Measurements from ENCODE around the gene PIK3R6. TPM values are rescaled to one million over a fixed set of nuclear protein-coding genes. Genes with fewer than 3 reads are reported as not detected.
A peak's percentile ranks its signal among the peaks of the same experiment; 100 is the strongest.

Gene PIK3R6
- total RNA-seq, 1 donor from 2014 or later, result 0.48 TPM

DNA sequence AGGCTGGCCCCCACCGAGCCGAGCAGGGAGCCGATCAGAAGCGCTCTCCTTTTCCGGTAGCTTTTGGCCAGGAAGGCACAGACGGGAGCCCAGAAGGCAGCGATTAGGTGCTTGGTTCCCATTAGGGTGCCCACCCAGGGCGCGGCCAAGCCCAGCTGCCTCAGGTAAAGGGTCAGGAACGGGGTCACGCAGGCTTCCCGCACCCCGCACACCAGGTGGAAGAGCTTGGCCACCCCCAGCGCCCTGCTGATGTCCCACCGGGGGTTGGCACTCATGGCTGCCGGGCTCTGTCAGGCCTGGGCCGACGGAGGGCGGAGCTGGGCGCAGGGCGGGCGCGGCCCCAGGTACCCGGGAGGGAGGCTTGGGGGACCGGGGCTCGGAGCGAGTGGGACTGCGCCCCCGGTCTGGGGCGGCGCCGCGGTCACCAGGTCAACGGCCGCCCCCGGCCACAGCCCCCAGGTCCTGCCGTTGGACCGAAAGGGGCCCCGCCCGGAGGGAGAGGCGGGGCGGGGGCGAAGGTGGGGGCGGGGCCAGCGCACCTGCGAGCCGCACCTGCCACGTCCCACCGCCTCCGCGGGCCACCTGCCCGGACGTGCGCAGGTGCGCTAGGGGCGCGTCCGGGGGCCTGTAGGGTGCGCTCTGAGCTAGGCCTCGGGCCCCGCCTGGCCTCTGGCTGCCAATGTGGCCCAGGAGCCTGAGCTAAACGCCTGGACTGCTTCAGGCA, 68.5 kb downstream of the PIK3R6 start, which contains the start of gene MFSD6L:
TSS of gene MFSD6L (minus strand) at position 520 of the 724 bp plus-strand sequence. CDS start at position 275, 245 bp downstream.
- DNase-seq (ENCODE audit: low spot score), result peak; percentile 21

GRCh38 chr17:8798176-8798845, 69.2 kb downstream of the PIK3R6 start:
- DNase-seq (ENCODE audit: low spot score), result no peak

GRCh38 chr17:8797621-8798175, 69.8 kb downstream of the PIK3R6 start:
- DNase-seq (ENCODE audit: low spot score), result no peak

DNA sequence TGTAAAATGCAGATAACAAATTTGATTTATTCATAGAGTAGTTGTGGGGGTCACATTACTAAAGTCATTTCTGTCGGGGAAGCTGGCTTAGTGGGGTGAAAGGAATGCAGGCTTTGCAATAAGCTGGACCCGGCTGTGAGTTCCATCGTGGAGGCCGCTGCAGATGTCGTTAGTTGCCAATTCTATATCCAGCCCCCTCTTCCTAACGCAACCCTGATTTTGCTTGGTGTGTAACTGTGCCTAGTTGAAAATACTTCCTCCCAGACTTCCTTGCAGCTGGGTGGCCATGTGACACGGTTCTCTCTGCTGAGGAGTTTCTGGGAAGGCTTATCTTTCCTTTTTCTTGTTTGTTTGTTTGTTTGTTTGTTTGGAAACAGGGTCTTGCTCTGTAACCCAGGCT, 72.8 kb downstream of the PIK3R6 start:
- no peak for DNase-seq (ENCODE audit: low spot score)

GRCh38 chr17:8793649-8794048, 73.8 kb downstream of the PIK3R6 start:
- no peak for DNase-seq (ENCODE audit: low spot score)

DNA sequence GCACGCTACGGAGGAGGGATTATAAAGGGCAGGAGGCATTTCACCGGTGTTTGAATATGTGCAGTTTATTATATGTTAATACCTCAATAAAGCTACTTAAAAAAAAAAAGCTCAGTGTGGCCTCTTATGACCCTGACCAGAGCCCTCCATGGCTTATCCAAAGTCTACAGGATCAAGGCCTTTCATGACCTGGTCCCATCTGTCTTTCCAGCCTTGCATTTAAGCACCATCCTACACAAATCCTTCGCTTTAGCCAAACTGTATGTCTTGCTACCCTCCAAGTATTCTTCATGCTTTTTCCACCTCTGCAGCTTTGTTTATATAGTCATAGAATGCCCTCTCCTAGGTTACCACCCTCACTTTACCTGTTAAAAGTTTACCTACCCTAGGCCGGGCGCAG, 74.8 kb downstream of the PIK3R6 start:
- DNase-seq (ENCODE audit: low spot score), result no peak

DNA sequence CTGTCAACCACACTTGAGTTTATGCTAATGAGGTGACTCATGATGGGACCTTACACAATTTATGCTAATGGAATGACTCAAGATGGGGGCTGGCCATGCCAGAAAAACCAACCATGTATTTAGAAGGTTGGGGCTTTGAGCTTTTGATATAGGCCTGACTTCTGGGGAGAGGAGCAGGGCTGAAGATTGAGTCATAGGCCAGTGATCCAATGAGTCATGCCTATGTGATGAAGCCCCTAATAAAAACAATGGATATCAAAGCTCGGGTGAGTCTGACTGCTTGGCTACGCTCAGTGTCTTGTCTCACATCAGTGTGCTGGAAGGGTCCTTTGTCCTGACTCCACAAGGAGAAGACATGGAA, 75.6 kb downstream of the PIK3R6 start:
- no peak for DNase-seq (ENCODE audit: low spot score)

DNA sequence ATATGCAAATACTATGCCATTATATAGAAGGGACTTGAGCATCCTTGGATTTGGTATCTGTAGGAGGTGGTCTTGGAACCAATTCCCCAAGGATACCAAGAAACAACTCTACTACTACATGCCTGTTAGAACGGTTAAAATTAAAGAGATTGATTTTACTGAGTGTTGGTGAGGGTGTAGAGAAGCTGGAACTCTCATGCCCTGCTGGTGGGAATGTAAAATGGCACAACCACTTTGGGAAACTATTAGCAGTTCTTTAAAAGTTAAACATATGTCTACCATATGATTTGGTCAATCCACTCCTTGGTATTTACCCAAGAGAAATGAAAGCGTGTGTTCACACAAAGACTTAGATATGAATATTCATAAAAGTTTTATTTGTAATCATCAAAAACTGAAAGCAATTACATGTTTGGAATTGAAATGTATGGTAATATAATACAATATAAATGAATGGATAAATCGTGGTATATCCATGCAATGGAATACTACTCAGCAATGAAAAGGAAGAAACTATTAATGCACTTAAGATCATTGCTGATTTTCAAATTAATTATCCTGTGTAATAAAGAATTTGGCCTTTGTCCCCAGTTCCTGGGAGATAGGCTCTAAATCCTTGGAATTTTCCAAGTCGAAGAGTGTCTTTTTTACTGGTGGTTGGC, 76.1 kb downstream of the PIK3R6 start:
- DNase-seq (ENCODE audit: low spot score), result no peak

GRCh38 chr17:8789743-8790142, 77.7 kb downstream of the PIK3R6 start:
- no peak for DNase-seq (ENCODE audit: low spot score)

GRCh38 chr17:8788998-8789397, 78.5 kb downstream of the PIK3R6 start:
- no peak for DNase-seq (ENCODE audit: low spot score)

- peak; percentile 73 for DNase-seq (ENCODE audit: low spot score)
Measured at GRCh38 chr17:8785547-8786413, 81.7 kb downstream of the PIK3R6 start.

DNA sequence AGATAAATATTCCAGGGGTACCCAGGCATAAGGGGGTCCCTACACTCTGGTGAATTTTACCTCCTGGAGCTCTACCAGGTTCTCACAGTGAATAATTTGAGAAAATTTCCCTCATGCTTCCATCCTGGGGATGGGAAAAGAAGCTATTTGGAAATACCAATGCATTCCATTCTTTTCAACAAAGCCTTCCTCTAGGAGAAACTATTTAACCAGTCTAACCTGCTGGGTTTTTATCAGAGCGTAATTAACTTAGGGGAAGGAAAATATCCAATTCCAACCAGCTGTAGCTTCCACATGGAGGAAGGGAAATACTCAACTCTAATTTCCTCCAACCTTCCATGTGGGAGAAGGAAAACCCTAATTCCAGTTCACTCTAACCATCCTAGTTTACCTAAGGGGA, 85.3 kb downstream of the PIK3R6 start:
- DNase-seq (ENCODE audit: low spot score), result no peak

DNA sequence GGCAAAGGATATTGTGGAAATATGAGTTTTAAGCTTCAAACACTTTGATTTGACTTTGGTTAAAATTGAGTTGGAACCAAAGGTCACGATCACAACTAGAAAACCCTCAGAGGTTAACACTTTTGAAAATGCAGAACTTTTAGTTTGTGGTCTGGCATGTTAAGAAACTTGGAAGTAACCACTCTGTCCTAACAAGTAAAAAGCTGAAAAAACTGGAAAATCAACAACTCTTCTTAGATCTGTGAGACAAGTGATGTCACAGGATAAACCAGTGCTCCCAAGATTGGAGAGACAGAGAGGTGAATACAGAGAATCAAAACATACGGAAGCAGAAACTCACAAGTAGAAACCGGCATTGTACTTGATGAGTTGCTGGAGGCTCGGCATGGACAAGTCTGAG, 85.7 kb downstream of the PIK3R6 start:
- peak; percentile 68 for DNase-seq (ENCODE audit: low spot score)

- DNase-seq (ENCODE audit: low spot score), result no peak
Measured at GRCh38 chr17:8776881-8777280, 90.6 kb downstream of the PIK3R6 start.

GRCh38 chr17:8776248-8776647, 91.2 kb downstream of the PIK3R6 start:
- no peak for DNase-seq (ENCODE audit: low spot score)

DNA sequence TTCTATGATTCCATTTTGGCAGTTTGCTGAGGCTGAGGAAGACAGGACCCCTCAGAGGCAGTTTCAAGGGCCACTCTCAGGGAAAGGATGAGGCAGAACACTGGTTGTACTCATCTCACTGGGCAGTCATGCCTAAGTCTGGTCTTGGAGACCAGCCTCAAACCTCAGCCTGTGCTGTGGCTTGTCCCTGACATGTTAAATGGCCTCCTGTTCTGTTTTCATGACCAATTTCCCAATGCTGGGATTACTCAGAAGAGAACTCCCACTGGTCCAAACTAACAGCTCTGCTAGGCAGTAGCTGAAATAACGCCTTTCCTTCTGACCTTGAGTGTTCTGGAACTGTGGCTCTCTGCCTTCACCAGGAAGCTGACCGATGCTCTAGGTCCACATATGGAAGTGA, 100.7 kb downstream of the PIK3R6 start:
- no peak for DNase-seq (ENCODE audit: low spot score)

GRCh38 chr17:8762012-8762411, 105.5 kb downstream of the PIK3R6 start:
- no peak for DNase-seq (ENCODE audit: low spot score)

GRCh38 chr17:8758137-8758596, 109.3 kb downstream of the PIK3R6 start, which contains the start of gene SPDYE4:
SPDYE4 (minus strand) TSS chr17:8758546; CDS start chr17:8758382, 164 bp downstream.
- DNase-seq (ENCODE audit: low spot score), result no peak

DNA sequence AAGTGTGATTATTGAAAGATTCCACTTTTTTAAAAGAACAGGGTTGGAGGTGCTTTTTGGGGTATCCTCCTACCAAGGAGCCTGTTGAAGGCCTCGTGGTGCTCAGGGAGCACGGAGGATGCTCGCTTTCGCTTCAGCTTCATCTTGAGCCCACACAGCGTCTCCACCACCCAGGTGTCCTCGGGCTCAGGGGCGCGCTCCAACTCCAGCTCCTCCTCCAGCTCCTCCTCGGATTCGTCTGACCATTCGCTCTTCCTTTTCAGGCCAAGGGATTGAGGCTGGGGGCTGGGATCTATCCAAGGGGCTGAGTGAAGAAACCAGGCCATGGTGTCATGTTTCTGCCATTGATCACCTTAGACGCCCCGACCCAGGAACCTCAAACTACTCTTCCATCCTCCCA, 110.3 kb downstream of the PIK3R6 start:
- DNase-seq (ENCODE audit: low spot score), result no peak

DNA sequence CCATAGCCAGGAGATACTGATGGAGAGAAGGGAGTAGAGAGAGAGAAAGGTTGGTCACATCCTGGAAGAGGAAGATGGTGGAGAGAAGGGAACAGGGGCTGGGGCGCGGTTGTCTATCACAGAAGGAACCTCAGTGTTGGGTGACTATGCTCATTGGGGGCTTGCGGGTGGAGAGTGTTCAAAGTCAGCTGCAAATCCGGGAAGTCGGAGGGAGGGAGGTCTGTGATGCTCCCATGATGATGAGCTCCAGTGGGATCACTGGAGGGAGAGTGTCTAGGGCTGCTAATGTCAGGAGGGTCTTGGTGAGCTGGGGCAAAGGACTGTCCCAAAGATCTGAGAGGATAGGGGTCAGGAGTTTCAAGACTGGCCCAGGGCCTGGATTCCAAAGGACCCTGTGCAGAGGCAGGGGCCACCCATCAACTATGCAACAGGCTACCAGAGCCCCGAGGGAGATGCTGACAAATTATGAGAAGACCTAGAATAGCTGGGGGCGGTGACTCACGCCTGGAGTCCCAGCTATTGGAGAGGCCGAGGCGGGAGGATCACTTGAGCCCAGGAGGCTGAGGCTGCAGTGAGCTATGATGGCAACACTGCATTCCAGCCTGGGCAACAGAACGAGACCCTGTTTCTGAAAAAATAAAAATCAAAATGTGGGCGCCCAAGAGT, 111.8 kb downstream of the PIK3R6 start:
- DNase-seq (ENCODE audit: low spot score), result no peak

DNA sequence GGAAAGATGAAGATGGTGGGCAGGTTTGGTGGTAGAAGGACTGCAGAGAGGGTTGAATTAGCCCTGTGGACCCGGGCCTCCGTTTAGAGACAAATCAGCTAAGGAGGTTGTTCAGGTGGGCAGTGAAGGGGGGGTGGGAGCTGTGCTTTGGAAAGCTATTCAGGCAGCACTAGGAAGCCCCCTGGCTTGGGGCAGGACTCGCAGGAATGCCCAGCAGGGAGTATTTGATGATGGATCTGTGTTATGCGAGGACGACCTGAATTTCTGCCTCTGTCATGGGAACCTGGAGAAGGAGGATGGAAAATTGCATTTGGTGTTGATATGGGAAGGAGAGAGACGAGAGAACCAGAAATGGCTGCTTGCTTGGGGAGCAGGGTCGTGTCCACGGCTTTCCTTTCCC, 112.6 kb downstream of the PIK3R6 start:
- DNase-seq (ENCODE audit: low spot score), result no peak

All from umbilical cord (tissue), 2 donors.